ENCODE measurements around the gene CHRNA5.

- no peak for TF ChIP-seq EZH2phosphoT487 (conservative IDR thresholded peaks at IDR 0.05; ENCODE audit: low read length)
- TF ChIP-seq, protein P1, sequence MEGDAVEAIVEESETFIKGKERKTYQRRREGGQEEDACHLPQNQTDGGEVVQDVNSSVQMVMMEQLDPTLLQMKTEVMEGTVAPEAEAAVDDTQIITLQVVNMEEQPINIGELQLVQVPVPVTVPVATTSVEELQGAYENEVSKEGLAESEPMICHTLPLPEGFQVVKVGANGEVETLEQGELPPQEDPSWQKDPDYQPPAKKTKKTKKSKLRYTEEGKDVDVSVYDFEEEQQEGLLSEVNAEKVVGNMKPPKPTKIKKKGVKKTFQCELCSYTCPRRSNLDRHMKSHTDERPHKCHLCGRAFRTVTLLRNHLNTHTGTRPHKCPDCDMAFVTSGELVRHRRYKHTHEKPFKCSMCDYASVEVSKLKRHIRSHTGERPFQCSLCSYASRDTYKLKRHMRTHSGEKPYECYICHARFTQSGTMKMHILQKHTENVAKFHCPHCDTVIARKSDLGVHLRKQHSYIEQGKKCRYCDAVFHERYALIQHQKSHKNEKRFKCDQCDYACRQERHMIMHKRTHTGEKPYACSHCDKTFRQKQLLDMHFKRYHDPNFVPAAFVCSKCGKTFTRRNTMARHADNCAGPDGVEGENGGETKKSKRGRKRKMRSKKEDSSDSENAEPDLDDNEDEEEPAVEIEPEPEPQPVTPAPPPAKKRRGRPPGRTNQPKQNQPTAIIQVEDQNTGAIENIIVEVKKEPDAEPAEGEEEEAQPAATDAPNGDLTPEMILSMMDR (IDR thresholded peaks at IDR 0.05; ENCODE audit: insufficient read depth, low read length, poor library complexity, severe bottlenecking) = no peak
Observed at GRCh38 chr15:78605201-78605600, 39.9 kb downstream of the CHRNA5 start.
